Endodermal cell (in vitro differentiated cells): Measurements from ENCODE around the gene FEM1A. TPM values are rescaled to one million over a fixed set of nuclear protein-coding genes. Genes with fewer than 3 reads are reported as not detected.
"Not testable (repeated sequence)": the region's sequence is repeated elsewhere in the genome, so short reads cannot be mapped to it uniquely, and the experiment has no call there.

Source experiments
- DNase-seq: peaks from one replicate; pipeline ENCODE4 v3.0.0-alpha.2; 2017
- H3K27ac ChIP-seq: 2 replicates; pipeline ENCODE4 v1.5.1; 2013; ENCODE audit warnings: mild to moderate bottlenecking, low read depth, low read length, moderate library complexity
- H3K27me3 ChIP-seq: 2 replicates; pipeline ENCODE4 v1.6.1; 2013; ENCODE audit warnings: mild to moderate bottlenecking, low read length, moderate library complexity; ENCODE audit not compliant: insufficient read depth, control insufficient read depth, poor library complexity, severe bottlenecking
- H3K36me3 ChIP-seq: 2 replicates; pipeline ENCODE4 v1.7.0; 2013; ENCODE audit warnings: mild to moderate bottlenecking, low read length, moderate library complexity; ENCODE audit not compliant: control insufficient read depth, insufficient read depth
- H3K4me1 ChIP-seq: one replicate; pipeline ENCODE4 v1.7.0; 2013; ENCODE audit warnings: low read length; ENCODE audit not compliant: control insufficient read depth, insufficient read depth
- H3K4me3 ChIP-seq: 2 replicates; pipeline ENCODE4 v1.5.1; 2013; ENCODE audit warnings: mild to moderate bottlenecking, low read length, moderate library complexity
- H3K9ac ChIP-seq: 2 replicates; pipeline ENCODE4 v1.6.1; 2013; ENCODE audit warnings: mild to moderate bottlenecking, low read length, moderate library complexity; ENCODE audit not compliant: poor library complexity, severe bottlenecking; ENCODE audit errors: extremely low read depth
- H3K9me3 ChIP-seq: 2 replicates; pipeline ENCODE4 v1.6.1; 2013; ENCODE audit warnings: mild to moderate bottlenecking, low read length, moderate library complexity; ENCODE audit not compliant: control insufficient read depth
- H3K27ac Mint-ChIP-seq: 2 replicates; pipeline ENCODE4 v1.8.0; 2020; ENCODE audit warnings: mixed read lengths
- H3K27me3 Mint-ChIP-seq: 2 replicates; pipeline ENCODE4 v1.8.0; 2021; ENCODE audit warnings: mild to moderate bottlenecking, mixed read lengths; ENCODE audit not compliant: insufficient read depth
- H3K36me3 Mint-ChIP-seq: 2 replicates; pipeline ENCODE4 v1.8.0; 2020; ENCODE audit warnings: low read depth, mixed read lengths
- H3K4me1 Mint-ChIP-seq: 2 replicates; pipeline ENCODE4 v1.8.0; 2020; ENCODE audit warnings: mixed read lengths
- H3K4me3 Mint-ChIP-seq: 2 replicates; pipeline ENCODE4 v1.8.0; 2020; ENCODE audit warnings: mild to moderate bottlenecking, moderate library complexity, mixed read lengths
- H3K9me3 Mint-ChIP-seq: 2 replicates; pipeline ENCODE4 v1.8.0; 2020; ENCODE audit warnings: mild to moderate bottlenecking, mixed read lengths
- CTCF ChIP-seq: fragments of 200-600 bp; sonication (generic); conservative IDR thresholded peaks from 2 replicates; pipeline ENCODE4 v1.5.0; 2021; ENCODE audit warnings: antibody characterized with exemption, mild to moderate bottlenecking
- WGBS, 2 experiments: methylation state at CpG; one replicate each; pipeline versions ENCODE4 v1.1.5 to v1.1.7; 2013; ENCODE audit warnings: missing lambda C conversion rate in 2 of 2, mixed read lengths in 1 of 2; ENCODE audit not compliant: insufficient coverage in 1 of 2, insufficient read length in 1 of 2; 5-methylcytosine and 5-hydroxymethylcytosine counted together
- total RNA-seq, 2 donors: library from RNA; stranded (reverse); fragmentation: NEBNext Ultra II Directional in 1 of 2; extraction: Animal tissue kit (Norgen Biotek cat#: 25700) in 1 of 2; gene quantifications; 2 replicates in 1 of 2; 3 replicates in 1 of 2; pipeline ENCODE4 v1.2.1, GENCODE V29; 2021

FEM1A gene
- total RNA-seq, 2 donors from 2014 or later, result 15.8 to 16.0 TPM

- Histone ChIP-seq H3K9me3 (no peaks in the 10 kb centered on the region), H3K27ac (no peak overlapping the region), H3K4me1 (no peaks in the 10 kb centered on the region), H3K36me3 (peaks cover 72% of the 10 kb centered on the region), H3K4me3 (no peak overlapping the region), H3K9ac (no peak overlapping the region), H3K27me3 (no peaks in the 10 kb centered on the region)
- no peak for TF ChIP-seq CTCF
- Mint-ChIP-seq H3K27me3 (no peaks in the 10 kb centered on the region), H3K4me1 (no peaks in the 10 kb centered on the region), H3K4me3 (no peak overlapping the region), H3K27ac (no peak overlapping the region), H3K36me3 (peaks cover 67% of the 10 kb centered on the region), H3K9me3 (no peaks in the 10 kb centered on the region)
- 92 to 95% methylated on average over 5 to 10 of the region's 10 CpGs for WGBS, 2 experiments
- DNase-seq, result no peak
Measured at GRCh38 chr19:4844348-4845179, 53.0 kb downstream of the FEM1A start.

- not testable (repeated sequence) for DNase-seq, H3K27me3 ChIP-seq, H3K4me3 Mint-ChIP-seq, H3K9ac ChIP-seq, H3K4me3 ChIP-seq, H3K27me3 Mint-ChIP-seq, H3K27ac Mint-ChIP-seq, H3K4me1 Mint-ChIP-seq, H3K9me3 ChIP-seq, H3K9me3 Mint-ChIP-seq, H3K27ac ChIP-seq, H3K4me1 ChIP-seq
- peaks cover 66% of the 10 kb centered on the region for H3K36me3 ChIP-seq
- WGBS, 2 experiments, result 93 to 94% methylated on average over 5 to 8 of the region's 9 CpGs
- H3K36me3 Mint-ChIP-seq, result peaks cover 60% of the 10 kb centered on the region
Measured at GRCh38 chr19:4845975-4846374, 54.4 kb downstream of the FEM1A start.

- H3K4me1 ChIP-seq, result no peaks in the 10 kb centered on the region
- no peaks in the 10 kb centered on the region for H3K27me3 Mint-ChIP-seq
- H3K27ac Mint-ChIP-seq, result no peak overlapping the region
- 95 to 96% methylated on average over 13 to 23 of the region's 23 CpGs for WGBS, 2 experiments
- H3K4me1 Mint-ChIP-seq, result no peaks in the 10 kb centered on the region
- TF ChIP-seq CTCF, result no peak
- peaks cover 65% of the 10 kb centered on the region for H3K36me3 ChIP-seq
- H3K9me3 ChIP-seq, result no peaks in the 10 kb centered on the region
- no peaks in the 10 kb centered on the region for H3K27me3 ChIP-seq
- DNase-seq, result no peak
- no peak overlapping the region for H3K4me3 ChIP-seq
- H3K4me3 Mint-ChIP-seq, result no peak overlapping the region
- no peak overlapping the region for H3K27ac ChIP-seq
- peaks cover 60% of the 10 kb centered on the region for H3K36me3 Mint-ChIP-seq
- H3K9ac ChIP-seq, result no peak overlapping the region
- no peaks in the 10 kb centered on the region for H3K9me3 Mint-ChIP-seq
Measured at GRCh38 chr19:4847190-4847973, 55.8 kb downstream of the FEM1A start.
